B cell (primary cell): ENCODE measurements around the gene EVC. TPM values are rescaled to one million over a fixed set of nuclear protein-coding genes. Genes with fewer than 3 reads are reported as not detected.

Experiments used
- ATAC-seq: fragments of 200-7000 bp; cut with Tn5 transposase; one replicate; pipeline ENCODE4 v1.10.0; 2021; ENCODE audit warnings: low read depth, mild to moderate bottlenecking, moderate number of reproducible peaks, moderate library complexity
- CTCF ChIA-PET: fragments of 350-600 bp; sonication (Branson Sonifier 250); formaldehyde crosslinking; loops from one replicate; lab custom pipeline; 2021; ENCODE audit warnings: antibody characterized with exemption, inconsistent platforms; lab: Charles Lee
- POLR2A ChIA-PET: fragments of 350-600 bp; sonication (Branson Sonifier 250); formaldehyde crosslinking; loops from one replicate; lab custom pipeline; 2021; ENCODE audit warnings: antibody characterized with exemption; lab: Charles Lee
- DNase-seq: peaks from one replicate; pipeline ENCODE4 v3.0.0; 2013
- H2AFZ ChIP-seq: 2 replicates; pipeline ENCODE4 v1.6.1; 2012; ENCODE audit warnings: mild to moderate bottlenecking, low read depth, low read length; ENCODE audit not compliant: insufficient read depth, poor library complexity, severe bottlenecking
- H3K27ac ChIP-seq, 2 donors: 1 replicate in 1 of 2; 2 replicates in 1 of 2; pipeline ENCODE4 v1.5.1; 2012 to 2013; ENCODE audit warnings: low read length in 2 of 2, mild to moderate bottlenecking in 2 of 2, moderate library complexity in 1 of 2
- H3K27me3 ChIP-seq, 4 experiments: fragments of 200-600 bp in 1 of 4; sonication (generic) in 1 of 4; replicated peaks in 1 of 4; 1 replicate in 2 of 4; 2 replicates in 2 of 4; pipeline versions ENCODE4 v1.6.1 to v1.7.0; 2013 to 2016; ENCODE audit warnings: low read length in 3 of 4, mild to moderate bottlenecking in 2 of 4, mixed read lengths in 1 of 4, moderate library complexity in 1 of 4; ENCODE audit not compliant: insufficient read depth in 4 of 4, control insufficient read depth in 3 of 4; ENCODE audit errors: control extremely low read depth in 1 of 4
- H3K36me3 ChIP-seq, 2 experiments: replicated peaks in 1 of 2; 1 replicate in 1 of 2; 2 replicates in 1 of 2; pipeline versions ENCODE4 v1.6.1 to v1.7.1; 2013; ENCODE audit warnings: low read length in 1 of 2; ENCODE audit not compliant: insufficient read depth in 2 of 2, control insufficient read depth in 1 of 2; ENCODE audit errors: control extremely low read depth in 1 of 2, extremely low read depth in 1 of 2
- H3K4me1 ChIP-seq, 2 donors: fragments of 200-600 bp in 1 of 2; sonication (generic) in 1 of 2; 1 replicate in 1 of 2; 2 replicates in 1 of 2; pipeline versions ENCODE4 v1.5.1 to v1.6.1; 2013 to 2017; ENCODE audit warnings: low read length in 2 of 2; ENCODE audit not compliant: control insufficient read depth in 2 of 2, insufficient read depth in 2 of 2
- H3K4me2 ChIP-seq: replicated peaks from 2 replicates; pipeline ENCODE3; 2012; ENCODE audit warnings: mild to moderate bottlenecking, low read depth, low read length; ENCODE audit not compliant: poor library complexity, severe bottlenecking
- H3K4me3 ChIP-seq, 5 experiments: fragments of 200-600 bp in 1 of 5; sonication (generic) in 1 of 5; 1 replicate in 3 of 5; 2 replicates in 2 of 5; pipeline versions ENCODE4 v1.5.1 to v1.7.0; 2011 to 2016; ENCODE audit warnings: low read length in 4 of 5, mild to moderate bottlenecking in 4 of 5, low read depth in 2 of 5, control low read depth in 1 of 5, moderate library complexity in 1 of 5; ENCODE audit not compliant: insufficient read depth in 1 of 5; ENCODE audit errors: control extremely low read depth in 1 of 5, extremely low read depth in 1 of 5
- H3K79me2 ChIP-seq: fragments of 200-600 bp; sonication (generic); one replicate; pipeline ENCODE4 v1.6.0; 2016; ENCODE audit warnings: low read length; ENCODE audit not compliant: control insufficient read depth, insufficient read depth
- H3K9ac ChIP-seq: fragments of 200-600 bp; sonication (generic); 2 replicates; pipeline ENCODE4 v1.6.1; 2017; ENCODE audit warnings: mild to moderate bottlenecking, low read length, moderate library complexity
- H3K9me3 ChIP-seq, 3 donors: one replicate each; pipeline versions ENCODE4 v1.6.1 to v1.7.1; 2013; ENCODE audit warnings: low read length in 2 of 3; ENCODE audit not compliant: control insufficient read depth in 2 of 3, insufficient read depth in 1 of 3; ENCODE audit errors: control extremely low read depth in 1 of 3
- H4K20me1 ChIP-seq: 2 replicates; pipeline ENCODE4 v1.6.0; 2012; ENCODE audit warnings: mild to moderate bottlenecking, low read length; ENCODE audit not compliant: insufficient read depth, control insufficient read depth, poor library complexity, severe bottlenecking
- H3K27ac Mint-ChIP-seq: one replicate; pipeline ENCODE4 v1.8.0; 2021; ENCODE audit warnings: mixed read lengths
- H3K27me3 Mint-ChIP-seq: one replicate; pipeline ENCODE4 v1.8.0; 2021; ENCODE audit warnings: mixed read lengths
- H3K4me1 Mint-ChIP-seq: one replicate; pipeline ENCODE4 v1.8.0; 2021; ENCODE audit warnings: mixed read lengths
- H3K4me3 Mint-ChIP-seq: one replicate; pipeline ENCODE4 v1.8.0; 2021; ENCODE audit warnings: mixed read lengths
- H3K9me3 Mint-ChIP-seq: one replicate; pipeline ENCODE4 v1.8.0; 2022; ENCODE audit warnings: mixed read lengths; ENCODE audit not compliant: insufficient read depth
- EZH2 ChIP-seq: IDR thresholded peaks from 2 replicates; pipeline ENCODE4 v1.6.1; 2012; ENCODE audit warnings: borderline replicate concordance, low read depth, mild to moderate bottlenecking, moderate library complexity, low read length; ENCODE audit not compliant: insufficient read depth, poor library complexity, severe bottlenecking
- WGBS: methylation state at CpG from one replicate; pipeline ENCODE4 v1.1.5; 2013; ENCODE audit warnings: missing lambda C conversion rate; ENCODE audit not compliant: insufficient coverage; 5-methylcytosine and 5-hydroxymethylcytosine counted together
- intact Hi-C: fragments of 100-400 bp; cut with micrococcal nuclease; formaldehyde crosslinking; loops from one replicate; pipeline ENCODE4 v1.10.0; 2022
- polyA plus RNA-seq: library from polyadenylated mRNA; depleted of rRNA; stranded (reverse); fragments of >200 nt; gene quantifications from 2 replicates; pipeline ENCODE4 v1.2.3, GENCODE V29; 2012
- total RNA-seq, 2 donors: library from RNA; stranded (reverse); fragments of 120-200 nt in 1 of 2; gene quantifications; 1 replicate in 1 of 2; 2 replicates in 1 of 2; pipeline versions ENCODE4 v1.2.3 to v1.2.4, GENCODE V29; 2013 to 2022
- TF ChIP-seq, protein P1 (sequence below): fragments of 200-600 bp; IDR thresholded peaks from one replicate; pipeline ENCODE4 v1.8.0; 2022; ENCODE audit warnings: antibody characterized with exemption, mild to moderate bottlenecking

Gene EVC
- total and polyA plus RNA-seq, 2 donors (not counting 1 experiment from before 2014, with no cell fraction given): 1.5 TPM; not detected in 1

GRCh38 chr4:5685296-5685695 is 25.7 kb upstream of the EVC start:
- TF ChIP-seq, protein P1, sequence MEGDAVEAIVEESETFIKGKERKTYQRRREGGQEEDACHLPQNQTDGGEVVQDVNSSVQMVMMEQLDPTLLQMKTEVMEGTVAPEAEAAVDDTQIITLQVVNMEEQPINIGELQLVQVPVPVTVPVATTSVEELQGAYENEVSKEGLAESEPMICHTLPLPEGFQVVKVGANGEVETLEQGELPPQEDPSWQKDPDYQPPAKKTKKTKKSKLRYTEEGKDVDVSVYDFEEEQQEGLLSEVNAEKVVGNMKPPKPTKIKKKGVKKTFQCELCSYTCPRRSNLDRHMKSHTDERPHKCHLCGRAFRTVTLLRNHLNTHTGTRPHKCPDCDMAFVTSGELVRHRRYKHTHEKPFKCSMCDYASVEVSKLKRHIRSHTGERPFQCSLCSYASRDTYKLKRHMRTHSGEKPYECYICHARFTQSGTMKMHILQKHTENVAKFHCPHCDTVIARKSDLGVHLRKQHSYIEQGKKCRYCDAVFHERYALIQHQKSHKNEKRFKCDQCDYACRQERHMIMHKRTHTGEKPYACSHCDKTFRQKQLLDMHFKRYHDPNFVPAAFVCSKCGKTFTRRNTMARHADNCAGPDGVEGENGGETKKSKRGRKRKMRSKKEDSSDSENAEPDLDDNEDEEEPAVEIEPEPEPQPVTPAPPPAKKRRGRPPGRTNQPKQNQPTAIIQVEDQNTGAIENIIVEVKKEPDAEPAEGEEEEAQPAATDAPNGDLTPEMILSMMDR: no peak
- TF ChIP-seq EZH2: no peak
- H3K27me3 Mint-ChIP-seq: no peaks in the 10 kb centered on the region
- ChIA-PET POLR2A (no interaction called here), CTCF (no interaction called here)
- ATAC-seq (no peak), DNase-seq (no peak)
- Histone ChIP-seq H3K4me1 (no peaks in the 10 kb centered on the region), H3K27ac (no peak overlapping the region), H3K4me3 (no peak overlapping the region), H3K9ac (no peak overlapping the region), H3K4me2 (no peak overlapping the region), H3K9me3 (peaks cover 0 to 15% (median 0%) of the 10 kb centered on the region in 3 donors), H3K36me3 (no peaks in the 10 kb centered on the region), H3K79me2 (no peaks in the 10 kb centered on the region), H4K20me1 (no peaks in the 10 kb centered on the region), H3K27me3 (no peaks in the 10 kb centered on the region), H2AFZ (no peak overlapping the region)
- WGBS: 91% methylated on average over 9 of the region's 9 CpGs
- peaks cover 2% of the 10 kb centered on the region for H3K9me3 Mint-ChIP-seq
- H3K4me1 Mint-ChIP-seq: no peaks in the 10 kb centered on the region
- H3K4me3 Mint-ChIP-seq: no peak overlapping the region
- no peak overlapping the region for H3K27ac Mint-ChIP-seq
- intact Hi-C loops: no loop called here

- Mint-ChIP-seq H3K27me3 (no peaks in the 10 kb centered on the region), H3K4me1 (no peaks in the 10 kb centered on the region), H3K27ac (no peak overlapping the region), H3K4me3 (no peak overlapping the region), H3K9me3 (peaks cover 2% of the 10 kb centered on the region)
- H4K20me1 ChIP-seq: no peaks in the 10 kb centered on the region
- H3K79me2 ChIP-seq: no peaks in the 10 kb centered on the region
- H2AFZ ChIP-seq: no peak overlapping the region
- ATAC-seq: no peak
- ChIA-PET CTCF (no interaction called here), POLR2A (no interaction called here)
- H3K4me2 ChIP-seq: no peak overlapping the region
- TF ChIP-seq, protein P1: no peak
- TF ChIP-seq EZH2: no peak
- no peaks in the 10 kb centered on the region for H3K36me3 ChIP-seq
- 80% methylated on average over 2 of the region's 6 CpGs for WGBS
- H3K27ac ChIP-seq: no peak overlapping the region
- DNase-seq: no peak
- intact Hi-C loops: no loop called here
- no peak overlapping the region for H3K4me3 ChIP-seq
- H3K4me1 ChIP-seq: no peaks in the 10 kb centered on the region
- no peaks in the 10 kb centered on the region for H3K27me3 ChIP-seq
- peaks cover 0 to 10% (median 0%) of the 10 kb centered on the region in 3 donors for H3K9me3 ChIP-seq
- H3K9ac ChIP-seq: no peak overlapping the region
Measured at GRCh38 chr4:5686338-5686737, 24.7 kb upstream of the EVC start.
